Adrenal gland (tissue), 12 donors: ENCODE measurements around the gene RSPO4. TPM values are rescaled to one million over a fixed set of nuclear protein-coding genes. Genes with fewer than 3 reads are reported as not detected.
"Not testable (repeated sequence)": the region's sequence is repeated elsewhere in the genome, so short reads cannot be mapped to it uniquely, and the experiment has no call there.

ENCODE experiments used
- DNase-seq, 7 donors: peaks; one replicate each; pipeline ENCODE4 v3.0.0-alpha.2; 2019 to 2020
- H3K27ac ChIP-seq, 5 donors: fragments of 200-600 bp; sonication (generic) in 4 of 5; 1 replicate in 3 of 5; 2 replicates in 2 of 5; pipeline versions ENCODE4 v1.5.1 to v1.8.0; 2016 to 2020; ENCODE audit warnings: mild to moderate bottlenecking in 1 of 5
- H3K27me3 ChIP-seq: fragments of 200-600 bp; 2 replicates; pipeline ENCODE4 v1.8.0; 2021
- H3K36me3 ChIP-seq, 2 donors: fragments of 200-600 bp; replicated peaks in 1 of 2; 1 replicate in 1 of 2; 2 replicates in 1 of 2; pipeline versions ENCODE4 v1.5.1 to v1.8.0; 2018 to 2022
- H3K4me1 ChIP-seq, 2 donors: fragments of 200-600 bp; replicated peaks in 1 of 2; 1 replicate in 1 of 2; 2 replicates in 1 of 2; pipeline versions ENCODE4 v1.5.1 to v1.8.0; 2018 to 2021
- H3K4me3 ChIP-seq, 4 donors: fragments of 200-600 bp; sonication (generic) in 3 of 4; one replicate each; pipeline ENCODE4 v1.5.1; 2016 to 2018
- H3K9me3 ChIP-seq, 3 donors: fragments of 200-600 bp; sonication (generic) in 1 of 3; replicated peaks in 1 of 3; 1 replicate in 2 of 3; 2 replicates in 1 of 3; pipeline versions ENCODE4 v1.5.1 to v1.8.0; 2016 to 2021
- CTCF ChIP-seq, 6 experiments: fragments of 450-650 bp in 4 of 6; fragments of 200-600 bp in 2 of 6; sonication (generic) in 1 of 6; IDR thresholded peaks; 1 replicate in 5 of 6; 2 replicates in 1 of 6; pipeline versions ENCODE4 v1.5.1 to v1.8.0; 2016 to 2021; ENCODE audit warnings: antibody characterized with exemption in 6 of 6, mild to moderate bottlenecking in 2 of 6, moderate library complexity in 1 of 6
- POLR2A ChIP-seq, 2 donors: fragments of 450-650 bp; IDR thresholded peaks; one replicate each; pipeline ENCODE4 v1.6.1; 2017; ENCODE audit warnings: antibody characterized with exemption in 2 of 2, mild to moderate bottlenecking in 2 of 2, moderate library complexity in 1 of 2
- WGBS, 4 donors: extraction: QIAGEN DNeasy Blood & Tissue Kit in 2 of 4; methylation state at CpG; one replicate each; pipeline versions ENCODE4 v1.1.5 to v1.1.7; 2013 to 2017; 5-methylcytosine and 5-hydroxymethylcytosine counted together
- intact Hi-C, 2 donors: fragments of 100-400 bp; cut with DNase I; formaldehyde crosslinking; loops; one replicate each; pipeline versions ENCODE4 v1.14.1 to v1.15.0; 2022 to 2023
- polyA plus RNA-seq, 3 donors: library from polyadenylated mRNA; stranded (reverse); fragments of 200-250 nt in 2 of 3; fragments of 350-450 nt in 1 of 3; fragmentation: Illumina TruSeq in 1 of 3; extraction: RNeasy Lipid Tissue Mini Kit (QIAGEN cat#74804) in 1 of 3; gene quantifications; one replicate each; pipeline ENCODE4 v1.2.3, GENCODE V29; 2013 to 2014
- total RNA-seq, 9 donors: library from RNA; depleted of rRNA in 4 of 9; stranded (reverse); fragments of >200 nt in 4 of 9; fragments of 120-200 nt in 1 of 9; fragmentation: NEBNext Ultra II Directional in 1 of 9; extraction: Animal tissue kit (Norgen Biotek cat#: 25700) in 1 of 9; gene quantifications; one replicate each; pipeline versions ENCODE4 v1.1.0 to v1.2.4, GENCODE V29; 2013 to 2023
- donor health status: healthy with polysubstance abuse.
- donor health status: Bipolar disorder and iron deficiency.
- donor health status: DM: yes; HTN: yes; CAD: no.
- donor health status: DM: no; HTN: no; CAD: no.
- donor health status: DM: no; HTN: no; CAD: no.
- donor health status: DM: yes; HTN: yes; CAD: no.

RSPO4 gene
- total and polyA plus RNA-seq, 12 donors: 0.06 to 0.64 (median 0.20) TPM; not detected in 5

GRCh38 chr20:987677-988076 lies 14.4 kb downstream of the RSPO4 start:
- 43 to 61% (median 53%) methylated on average over 2 of the region's 2 CpGs for WGBS, 4 donors
- peaks cover 11% of the 10 kb centered on the region for H3K27me3 ChIP-seq
- DNase-seq: no peak

GRCh38 chr20:986733-987355 lies 15.3 kb downstream of the RSPO4 start:
- no peak for DNase-seq
- no peaks in the 10 kb centered on the region for H3K4me1 ChIP-seq
- no peaks in the 10 kb centered on the region for H3K36me3 ChIP-seq
- intact Hi-C loops: no loop called here
- H3K27me3 ChIP-seq: peaks cover 11% of the 10 kb centered on the region
- H3K9me3 ChIP-seq: no peaks in the 10 kb centered on the region
- TF ChIP-seq POLR2A (IDR thresholded peaks at IDR 0.05) (no peak), CTCF (IDR thresholded peaks at IDR 0.05) (no peak)
- no peak overlapping the region for H3K27ac ChIP-seq
- H3K4me3 ChIP-seq: no peak overlapping the region
- 79 to 87% (median 82%) methylated on average over 4 of the region's 4 CpGs for WGBS, 4 donors

More at GRCh38 chr20:987677-988076, 14.4 kb downstream of the RSPO4 start:
- Histone ChIP-seq H3K9me3 (no peaks in the 10 kb centered on the region), H3K27ac (no peak overlapping the region), H3K4me1 (no peaks in the 10 kb centered on the region), H3K36me3 (no peaks in the 10 kb centered on the region), H3K4me3 (no peak overlapping the region)
- TF ChIP-seq POLR2A (IDR thresholded peaks at IDR 0.05) (no peak), CTCF (IDR thresholded peaks at IDR 0.05) (no peak)
- intact Hi-C loops: no loop called here

DNA sequence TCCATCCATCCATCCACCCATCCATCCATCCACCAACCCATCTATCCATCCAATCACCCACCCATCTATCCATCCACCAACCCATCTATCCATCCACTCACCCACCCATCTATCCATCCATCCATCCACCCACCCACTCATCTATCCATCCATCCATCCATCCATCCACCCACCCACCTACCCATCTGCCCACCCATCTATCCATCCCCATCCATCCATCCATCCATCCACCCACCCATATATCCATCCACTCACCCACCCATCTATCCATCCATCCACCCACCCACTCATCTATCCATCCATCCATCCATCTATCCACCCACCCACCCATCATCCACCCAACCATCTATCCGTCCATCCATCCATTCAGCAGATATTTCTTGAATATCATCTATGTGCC lies 17.1 kb downstream of the RSPO4 start:
- H3K27me3 ChIP-seq, H3K36me3 ChIP-seq: not testable (repeated sequence)

DNA sequence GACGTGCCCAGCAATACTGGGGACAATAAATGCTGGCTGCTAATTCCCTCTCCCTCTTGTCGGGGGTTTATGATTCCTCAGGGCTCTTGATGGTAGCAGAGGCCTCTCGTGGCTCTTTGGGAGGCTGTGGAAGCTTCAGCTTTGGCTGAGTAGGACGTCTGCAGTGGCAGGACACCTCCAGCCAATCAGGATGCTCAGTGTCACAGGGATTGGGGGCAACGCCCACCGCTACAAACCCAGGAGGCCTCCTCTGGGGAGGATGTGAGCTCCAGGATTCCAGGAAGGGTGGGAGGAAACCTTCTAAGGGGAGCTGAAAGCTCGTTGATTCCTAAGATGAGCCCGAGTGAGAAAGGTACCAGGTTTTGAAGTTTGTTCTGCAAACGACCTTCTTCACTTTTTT lies 19.4 kb downstream of the RSPO4 start:
- 11 to 46% (median 36%) methylated on average over 5 to 9 of the region's 9 CpGs for WGBS, 4 donors
- Histone ChIP-seq H3K9me3 (no peaks in the 10 kb centered on the region), H3K4me3 (no peak overlapping the region), H3K27ac (no peak overlapping the region), H3K36me3 (no peaks in the 10 kb centered on the region), H3K4me1 (no peaks in the 10 kb centered on the region), H3K27me3 (peaks cover 10% of the 10 kb centered on the region)
- no peak for DNase-seq
- intact Hi-C loops: no loop called here
- TF ChIP-seq POLR2A (IDR thresholded peaks at IDR 0.05) (no peak), CTCF (IDR thresholded peaks at IDR 0.05) (no peak)

More for the DNA sequence above, 17.1 kb downstream of the RSPO4 start:
- 69 to 84% (median 78%) methylated on average over 1 of the region's 1 CpG for WGBS, 4 donors
- H3K27ac ChIP-seq, H3K4me1 ChIP-seq, H3K9me3 ChIP-seq, DNase-seq, H3K4me3 ChIP-seq, intact Hi-C loops: not testable (repeated sequence)

DNA sequence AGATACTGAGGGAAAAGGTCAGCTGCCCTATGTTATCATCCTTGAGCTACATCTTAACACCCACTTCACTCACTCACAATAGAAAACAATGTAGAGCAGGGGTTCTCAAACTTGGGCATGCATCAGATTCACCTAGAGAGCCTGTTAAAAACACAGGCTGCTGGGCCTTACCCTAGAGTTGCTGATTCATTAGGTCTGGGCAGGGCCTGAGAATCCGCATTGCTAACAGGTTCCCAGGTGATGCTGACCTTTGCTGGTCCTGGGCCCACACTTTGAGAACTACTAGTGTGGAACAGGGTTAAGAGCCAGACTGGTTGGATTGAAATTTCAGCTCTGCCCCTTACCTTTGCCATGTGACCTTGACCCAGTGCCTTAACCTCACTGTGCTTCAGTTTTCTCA lies 25.1 kb downstream of the RSPO4 start:
- H3K27ac ChIP-seq: no peak overlapping the region
- DNase-seq: no peak
- no peak overlapping the region for H3K4me3 ChIP-seq
- H3K4me1 ChIP-seq: no peaks in the 10 kb centered on the region
- intact Hi-C loops: no loop called here
- no peaks in the 10 kb centered on the region for H3K36me3 ChIP-seq
- no peak for TF ChIP-seq CTCF (IDR thresholded peaks at IDR 0.05)
- TF ChIP-seq POLR2A (IDR thresholded peaks at IDR 0.05): no peak
- no peaks in the 10 kb centered on the region for H3K9me3 ChIP-seq
- peaks cover 5% of the 10 kb centered on the region for H3K27me3 ChIP-seq
- 41 to 100% (median 93%) methylated on average over 1 of the region's 1 CpG for WGBS, 4 donors
